MM.1S (cell line): ENCODE results near the gene DDX27.
A peak's percentile ranks its signal among the peaks of the same experiment; 100 is the strongest.

Experiments
- DNase-seq: peaks from one replicate; pipeline ENCODE4 v3.0.0-alpha.2; 2015
- H2AFZ ChIP-seq: fragments of 300-600 bp; sonication (generic); 2 replicates; pipeline ENCODE4 v1.6.0; 2016; ENCODE audit warnings: antibody characterized with exemption, low read length
- H3F3A ChIP-seq: fragments of 300-600 bp; sonication (generic); 2 replicates; pipeline ENCODE4 v1.6.1; 2016; ENCODE audit warnings: mild to moderate bottlenecking, antibody characterized with exemption, low read length, moderate library complexity, mixed read lengths; ENCODE audit not compliant: insufficient read depth
- H3K27ac ChIP-seq: fragments of 300-600 bp; sonication (generic); 2 replicates; pipeline ENCODE4 v1.5.1; 2016; ENCODE audit warnings: mild to moderate bottlenecking, low read length
- H3K27me3 ChIP-seq: fragments of 300-600 bp; sonication (generic); replicated peaks from 2 replicates; pipeline ENCODE4 v1.6.0; 2016; ENCODE audit warnings: low read length; ENCODE audit not compliant: insufficient read depth
- H3K36me3 ChIP-seq: fragments of 300-600 bp; sonication (generic); replicated peaks from 2 replicates; pipeline ENCODE4 v1.6.1; 2016; ENCODE audit warnings: mild to moderate bottlenecking, low read length, mixed read lengths; ENCODE audit not compliant: insufficient read depth
- H3K4me1 ChIP-seq: fragments of 300-600 bp; sonication (generic); 2 replicates; pipeline ENCODE4 v1.6.1; 2016; ENCODE audit warnings: low read length, mixed read lengths
- H3K4me2 ChIP-seq: fragments of 300-600 bp; sonication (generic); 2 replicates; pipeline ENCODE4 v1.6.0; 2016; ENCODE audit warnings: low read depth, low read length
- H3K4me3 ChIP-seq: fragments of 300-600 bp; sonication (generic); 2 replicates; pipeline ENCODE4 v1.5.1; 2016; ENCODE audit warnings: low read length, mixed read lengths
- H3K79me2 ChIP-seq: fragments of 300-600 bp; sonication (generic); 2 replicates; pipeline ENCODE4 v1.6.1; 2016; ENCODE audit warnings: mixed run types, low read length, mixed read lengths
- H3K9ac ChIP-seq: fragments of 300-600 bp; sonication (generic); 2 replicates; pipeline ENCODE4 v1.6.1; 2016; ENCODE audit warnings: low read length, mixed read lengths
- H3K9me2 ChIP-seq: fragments of 300-600 bp; sonication (generic); replicated peaks from 2 replicates; pipeline ENCODE4 v1.6.1; 2016; ENCODE audit warnings: mild to moderate bottlenecking, low read length, mixed read lengths; ENCODE audit not compliant: insufficient read depth
- H3K9me3 ChIP-seq: fragments of 300-600 bp; sonication (generic); replicated peaks from 2 replicates; pipeline ENCODE4 v1.6.1; 2016; ENCODE audit warnings: mild to moderate bottlenecking, low read length, mixed read lengths; ENCODE audit not compliant: insufficient read depth
- H4K20me1 ChIP-seq: fragments of 300-600 bp; sonication (generic); 2 replicates; pipeline ENCODE4 v1.6.1; 2016; ENCODE audit warnings: mild to moderate bottlenecking, low read length, moderate library complexity, mixed read lengths; ENCODE audit not compliant: insufficient read depth
- EZH2 ChIP-seq: fragments of 300-600 bp; sonication (generic); optimal IDR thresholded peaks from 2 replicates; pipeline ENCODE3; 2017; ENCODE audit warnings: low read depth, mild to moderate bottlenecking, antibody characterized with exemption, low read length, mixed read lengths
- EZH2phosphoT487 ChIP-seq: fragments of 300-600 bp; sonication (generic); IDR thresholded peaks from 2 replicates; pipeline ENCODE4 v1.6.1; 2018; ENCODE audit warnings: antibody characterized with exemption, low read length
- TF ChIP-seq, protein P1 (sequence below): fragments of 300-600 bp; sonication (generic); IDR thresholded peaks from 2 replicates; pipeline ENCODE4 v1.5.1; 2016; ENCODE audit warnings: antibody characterized with exemption, low read length, mixed read lengths

The DDX27 gene

GRCh38 chr20:49207076-49207475, 12.1 kb upstream of the DDX27 start:
- no peaks in the 10 kb centered on the region for H3K4me1 ChIP-seq
- TF ChIP-seq EZH2 (no peak), EZH2phosphoT487 (no peak)
- TF ChIP-seq, protein P1, sequence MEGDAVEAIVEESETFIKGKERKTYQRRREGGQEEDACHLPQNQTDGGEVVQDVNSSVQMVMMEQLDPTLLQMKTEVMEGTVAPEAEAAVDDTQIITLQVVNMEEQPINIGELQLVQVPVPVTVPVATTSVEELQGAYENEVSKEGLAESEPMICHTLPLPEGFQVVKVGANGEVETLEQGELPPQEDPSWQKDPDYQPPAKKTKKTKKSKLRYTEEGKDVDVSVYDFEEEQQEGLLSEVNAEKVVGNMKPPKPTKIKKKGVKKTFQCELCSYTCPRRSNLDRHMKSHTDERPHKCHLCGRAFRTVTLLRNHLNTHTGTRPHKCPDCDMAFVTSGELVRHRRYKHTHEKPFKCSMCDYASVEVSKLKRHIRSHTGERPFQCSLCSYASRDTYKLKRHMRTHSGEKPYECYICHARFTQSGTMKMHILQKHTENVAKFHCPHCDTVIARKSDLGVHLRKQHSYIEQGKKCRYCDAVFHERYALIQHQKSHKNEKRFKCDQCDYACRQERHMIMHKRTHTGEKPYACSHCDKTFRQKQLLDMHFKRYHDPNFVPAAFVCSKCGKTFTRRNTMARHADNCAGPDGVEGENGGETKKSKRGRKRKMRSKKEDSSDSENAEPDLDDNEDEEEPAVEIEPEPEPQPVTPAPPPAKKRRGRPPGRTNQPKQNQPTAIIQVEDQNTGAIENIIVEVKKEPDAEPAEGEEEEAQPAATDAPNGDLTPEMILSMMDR = peak; percentile 38
- no peak overlapping the region for H3K4me3 ChIP-seq
- no peaks in the 10 kb centered on the region for H3K9me2 ChIP-seq
- H3K36me3 ChIP-seq = no peaks in the 10 kb centered on the region
- H3K79me2 ChIP-seq = no peaks in the 10 kb centered on the region
- H2AFZ ChIP-seq = no peak overlapping the region
- no peaks in the 10 kb centered on the region for H3F3A ChIP-seq
- no peak overlapping the region for H3K27ac ChIP-seq
- H3K4me2 ChIP-seq = no peak overlapping the region
- no peaks in the 10 kb centered on the region for H3K9me3 ChIP-seq
- H3K27me3 ChIP-seq = no peaks in the 10 kb centered on the region
- peak; percentile 14 for DNase-seq
- no peak overlapping the region for H3K9ac ChIP-seq
- no peaks in the 10 kb centered on the region for H4K20me1 ChIP-seq

- H3F3A ChIP-seq = no peaks in the 10 kb centered on the region
- no peaks in the 10 kb centered on the region for H3K27me3 ChIP-seq
- H3K4me3 ChIP-seq = no peak overlapping the region
- no peak overlapping the region for H3K27ac ChIP-seq
- H3K4me2 ChIP-seq = no peak overlapping the region
- no peaks in the 10 kb centered on the region for H3K9me3 ChIP-seq
- DNase-seq = no peak
- no peaks in the 10 kb centered on the region for H3K36me3 ChIP-seq
- no peak overlapping the region for H2AFZ ChIP-seq
- H3K9ac ChIP-seq = no peak overlapping the region
- TF ChIP-seq EZH2phosphoT487 = no peak
- TF ChIP-seq, protein P1 = no peak
- no peak for TF ChIP-seq EZH2
- no peaks in the 10 kb centered on the region for H4K20me1 ChIP-seq
- H3K79me2 ChIP-seq = no peaks in the 10 kb centered on the region
- H3K9me2 ChIP-seq = no peaks in the 10 kb centered on the region
- no peaks in the 10 kb centered on the region for H3K4me1 ChIP-seq
These were observed 9.0 kb upstream of the DDX27 start for GRCh38 chr20:49210101-49210756.

DNA sequence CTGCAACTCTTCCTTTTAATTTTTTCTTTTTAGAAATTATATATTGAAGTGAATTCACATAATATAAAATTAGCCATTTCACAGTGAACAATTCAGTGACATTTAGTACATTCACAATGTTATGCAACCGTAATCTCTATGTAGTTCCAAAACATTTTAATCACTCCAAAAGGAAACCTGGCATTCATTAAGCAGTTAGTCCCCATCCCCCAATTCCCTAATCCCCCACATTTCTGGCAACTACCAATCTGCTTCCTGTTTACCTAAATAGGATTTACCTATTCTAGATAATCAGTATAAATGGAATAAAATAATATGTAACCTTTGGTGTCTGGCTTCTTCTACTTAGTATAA, 8.5 kb upstream of the DDX27 start:
- DNase-seq = no peak
- Histone ChIP-seq H3K27ac (no peak overlapping the region), H3K9me2 (no peaks in the 10 kb centered on the region), H4K20me1 (no peaks in the 10 kb centered on the region), H3K4me3 (no peak overlapping the region), H3K36me3 (no peaks in the 10 kb centered on the region), H3K4me1 (no peaks in the 10 kb centered on the region), H3K9ac (no peak overlapping the region), H2AFZ (no peak overlapping the region), H3K79me2 (no peaks in the 10 kb centered on the region), H3K27me3 (no peaks in the 10 kb centered on the region), H3K4me2 (no peak overlapping the region), H3K9me3 (no peaks in the 10 kb centered on the region), H3F3A (no peaks in the 10 kb centered on the region)
- TF ChIP-seq, protein P1 = no peak
- TF ChIP-seq EZH2 (no peak), EZH2phosphoT487 (no peak)
